ENCODE results near the gene GATA1.

GATA1 gene

GRCh38 chrX:48791063-48791820 lies 4.9 kb downstream of the GATA1 start:
- Histone ChIP-seq H3K79me2 (ENCODE audit: low read length) (no peaks in the 10 kb centered on the region), H3K9me2 (replicated peaks; ENCODE audit: insufficient read depth, low read length) (no peaks in the 10 kb centered on the region), H3F3A (ENCODE audit: insufficient read depth, low read length) (no peaks in the 10 kb centered on the region), H3K27ac (ENCODE audit: low read length) (no peak overlapping the region), H4K20me1 (ENCODE audit: insufficient read depth, low read length) (no peaks in the 10 kb centered on the region), H3K4me3 (ENCODE audit: low read length) (no peak overlapping the region), H3K9ac (ENCODE audit: low read length) (no peak overlapping the region), H3K36me3 (replicated peaks; ENCODE audit: insufficient read depth, low read length) (no peaks in the 10 kb centered on the region), H3K27me3 (replicated peaks; ENCODE audit: insufficient read depth, low read length) (no peaks in the 10 kb centered on the region), H3K9me3 (replicated peaks; ENCODE audit: insufficient read depth, low read length) (no peaks in the 10 kb centered on the region), H2AFZ (ENCODE audit: low read length) (no peak overlapping the region), H3K4me1 (ENCODE audit: low read length) (no peaks in the 10 kb centered on the region), H3K4me2 (ENCODE audit: low read depth, low read length) (no peak overlapping the region)
- no peak for DNase-seq
- no peak for TF ChIP-seq EZH2 (optimal IDR thresholded peaks at IDR 0.05; ENCODE audit: low read depth, low read length)
- TF ChIP-seq EZH2phosphoT487 (IDR thresholded peaks at IDR 0.05; ENCODE audit: low read length) = no peak
- TF ChIP-seq CTCF (IDR thresholded peaks at IDR 0.05; ENCODE audit: low read length) = no peak

GRCh38 chrX:48792219-48792618 lies 5.8 kb downstream of the GATA1 start:
- H2AFZ ChIP-seq (ENCODE audit: low read length) = no peak overlapping the region
- no peaks in the 10 kb centered on the region for H3K36me3 ChIP-seq (replicated peaks; ENCODE audit: insufficient read depth, low read length)
- no peak overlapping the region for H3K4me3 ChIP-seq (ENCODE audit: low read length)
- no peaks in the 10 kb centered on the region for H3K9me3 ChIP-seq (replicated peaks; ENCODE audit: insufficient read depth, low read length)
- H3K4me2 ChIP-seq (ENCODE audit: low read depth, low read length) = no peak overlapping the region
- no peak overlapping the region for H3K9ac ChIP-seq (ENCODE audit: low read length)
- H3K27ac ChIP-seq (ENCODE audit: low read length) = no peak overlapping the region
- no peak for DNase-seq
- no peaks in the 10 kb centered on the region for H3F3A ChIP-seq (ENCODE audit: insufficient read depth, low read length)
- H3K79me2 ChIP-seq (ENCODE audit: low read length) = no peaks in the 10 kb centered on the region
- no peaks in the 10 kb centered on the region for H3K27me3 ChIP-seq (replicated peaks; ENCODE audit: insufficient read depth, low read length)
- no peaks in the 10 kb centered on the region for H3K4me1 ChIP-seq (ENCODE audit: low read length)
- H3K9me2 ChIP-seq (replicated peaks; ENCODE audit: insufficient read depth, low read length) = no peaks in the 10 kb centered on the region
- TF ChIP-seq CTCF (IDR thresholded peaks at IDR 0.05; ENCODE audit: low read length) (no peak), EZH2 (optimal IDR thresholded peaks at IDR 0.05; ENCODE audit: low read depth, low read length) (no peak), EZH2phosphoT487 (IDR thresholded peaks at IDR 0.05; ENCODE audit: low read length) (no peak)
- no peaks in the 10 kb centered on the region for H4K20me1 ChIP-seq (ENCODE audit: insufficient read depth, low read length)

- Histone ChIP-seq H3K27ac (ENCODE audit: low read length) (no peak overlapping the region), H3K27me3 (replicated peaks; ENCODE audit: insufficient read depth, low read length) (no peaks in the 10 kb centered on the region), H3K4me1 (ENCODE audit: low read length) (no peaks in the 10 kb centered on the region), H3K36me3 (replicated peaks; ENCODE audit: insufficient read depth, low read length) (no peaks in the 10 kb centered on the region), H3K79me2 (ENCODE audit: low read length) (no peaks in the 10 kb centered on the region), H2AFZ (ENCODE audit: low read length) (no peak overlapping the region), H3F3A (ENCODE audit: insufficient read depth, low read length) (no peaks in the 10 kb centered on the region), H3K9ac (ENCODE audit: low read length) (no peak overlapping the region), H3K9me2 (replicated peaks; ENCODE audit: insufficient read depth, low read length) (no peaks in the 10 kb centered on the region), H3K9me3 (replicated peaks; ENCODE audit: insufficient read depth, low read length) (no peaks in the 10 kb centered on the region), H4K20me1 (ENCODE audit: insufficient read depth, low read length) (no peaks in the 10 kb centered on the region), H3K4me3 (ENCODE audit: low read length) (no peak overlapping the region), H3K4me2 (ENCODE audit: low read depth, low read length) (no peak overlapping the region)
- DNase-seq = no peak
- no peak for TF ChIP-seq CTCF (IDR thresholded peaks at IDR 0.05; ENCODE audit: low read length)
These were observed 7.5 kb downstream of the GATA1 start for GRCh38 chrX:48793935-48794334.
